Muscle of back (tissue), 11 donors: ENCODE data around the gene ITGA2. TPM values are rescaled to one million over a fixed set of nuclear protein-coding genes. Genes with fewer than 3 reads are reported as not detected.
A peak's percentile ranks its signal among the peaks of the same experiment; 100 is the strongest.

Source experiments
- DNase-seq, 3 donors: peaks; one replicate each; pipeline versions ENCODE4 v3.0.0 to v3.0.0-alpha.2; 2013
- polyA plus RNA-seq, 10 donors: library from polyadenylated mRNA; unstranded; fragments of 120-200 nt; gene quantifications; one replicate each; pipeline ENCODE4 v1.2.1, GENCODE V29; 2013; ENCODE audit not compliant: insufficient read length in 10 of 10

The ITGA2 gene
- polyA plus RNA-seq, 10 donors, result 9.7 to 23.4 (median 15.4) TPM

- no peak for DNase-seq
Measured at GRCh38 chr5:53017383-53017782, 28.2 kb downstream of the ITGA2 start.

- DNase-seq, result no peak
Measured at GRCh38 chr5:53017794-53018391, 28.7 kb downstream of the ITGA2 start.

- DNase-seq, result no peak
Measured at GRCh38 chr5:53019320-53019719, 30.2 kb downstream of the ITGA2 start.

- DNase-seq, result no peak
Measured at GRCh38 chr5:53022930-53023511, 33.9 kb downstream of the ITGA2 start.

- no peak for DNase-seq
Measured at GRCh38 chr5:53023969-53024368, 34.8 kb downstream of the ITGA2 start.

GRCh38 chr5:53024535-53024934, 35.4 kb downstream of the ITGA2 start:
- no peak for DNase-seq

- DNase-seq, result no peak
Measured at GRCh38 chr5:53025487-53025886, 36.3 kb downstream of the ITGA2 start.

GRCh38 chr5:53027913-53028312, 38.8 kb downstream of the ITGA2 start:
- DNase-seq, result no peak

GRCh38 chr5:53029608-53030007, 40.5 kb downstream of the ITGA2 start:
- no peak for DNase-seq

- peak in 1 of 3 donors; percentile 36 for DNase-seq
Measured at GRCh38 chr5:53030893-53031292, 41.7 kb downstream of the ITGA2 start.

- peak in 1 of 3 donors; percentile 42 for DNase-seq
Measured at GRCh38 chr5:53031695-53032096, 42.5 kb downstream of the ITGA2 start.

GRCh38 chr5:53032188-53032587, 43.0 kb downstream of the ITGA2 start:
- no peak for DNase-seq

- DNase-seq, result no peak
Measured at GRCh38 chr5:53034832-53035231, 45.7 kb downstream of the ITGA2 start.

- no peak for DNase-seq
Measured at GRCh38 chr5:53035868-53036381, 46.8 kb downstream of the ITGA2 start.

- peak in 1 of 3 donors; percentile 32 for DNase-seq
Measured at GRCh38 chr5:53037141-53037859, 48.1 kb downstream of the ITGA2 start.

- peak in 1 of 3 donors; percentile 31 for DNase-seq
Measured at GRCh38 chr5:53038196-53038847, 49.2 kb downstream of the ITGA2 start.

GRCh38 chr5:53039855-53040254, 50.7 kb downstream of the ITGA2 start:
- no peak for DNase-seq

- DNase-seq, result no peak
Measured at GRCh38 chr5:53041071-53041692, 52.0 kb downstream of the ITGA2 start.

- no peak for DNase-seq
Measured at GRCh38 chr5:53041740-53042139, 52.6 kb downstream of the ITGA2 start.

- no peak for DNase-seq
Measured at GRCh38 chr5:53045263-53045662, 56.1 kb downstream of the ITGA2 start.

GRCh38 chr5:53048248-53048647, 59.1 kb downstream of the ITGA2 start:
- no peak for DNase-seq

- no peak for DNase-seq
Measured at GRCh38 chr5:53052499-53052898, 63.3 kb downstream of the ITGA2 start.
